Neural cell (in vitro differentiated cells): ENCODE data around the gene ADCYAP1. TPM values are rescaled to one million over a fixed set of nuclear protein-coding genes. Genes with fewer than 3 reads are reported as not detected.

Experiments used
- H2AFZ ChIP-seq: fragments of 200-600, 300-800 bp; sonication (generic), shearing (Covaris generic); 2 replicates; pipeline ENCODE4 v1.6.0; 2014; ENCODE audit warnings: low read depth, mild to moderate bottlenecking, antibody characterized with exemption, low read length, moderate library complexity
- H3F3A ChIP-seq: fragments of 200-600 bp; shearing (Covaris generic); 2 replicates; pipeline ENCODE4 v1.6.1; 2016; ENCODE audit warnings: mild to moderate bottlenecking, moderate library complexity, mixed read lengths, antibody characterized with exemption, low read length; ENCODE audit not compliant: insufficient read depth, poor library complexity, severe bottlenecking
- H3K27ac ChIP-seq: fragments of 200-600, 300-800 bp; sonication (generic), shearing (Covaris generic); 2 replicates; pipeline ENCODE4 v1.5.1; 2014; ENCODE audit warnings: mild to moderate bottlenecking, low read length, moderate library complexity
- H3K27me3 ChIP-seq: fragments of 300-800, 200-600 bp; sonication (generic), shearing (Covaris generic); 2 replicates; pipeline ENCODE4 v1.6.0; 2014; ENCODE audit warnings: mild to moderate bottlenecking, low read depth, low read length, moderate library complexity; ENCODE audit not compliant: insufficient read depth
- H3K36me3 ChIP-seq: fragments of 300-800, 200-600 bp; sonication (generic), shearing (Covaris generic); 2 replicates; pipeline ENCODE4 v1.5.1; 2014; ENCODE audit warnings: mild to moderate bottlenecking, antibody characterized with exemption, low read length, moderate library complexity; ENCODE audit not compliant: insufficient read depth
- H3K4me2 ChIP-seq: fragments of 300-800, 200-600 bp; sonication (generic), shearing (Covaris generic); 2 replicates; pipeline ENCODE4 v1.6.0; 2014; ENCODE audit warnings: mild to moderate bottlenecking, low read length
- H3K4me3 ChIP-seq: fragments of 300-800, 200-600 bp; sonication (generic), shearing (Covaris generic); 2 replicates; pipeline ENCODE4 v1.5.1; 2014; ENCODE audit warnings: mild to moderate bottlenecking, low read length, moderate library complexity
- H3K79me2 ChIP-seq: fragments of 200-600 bp; shearing (Covaris generic); replicated peaks from 2 replicates; pipeline ENCODE4 v1.6.0; 2014; ENCODE audit warnings: mild to moderate bottlenecking, low read length, moderate library complexity; ENCODE audit not compliant: insufficient read depth
- H3K9ac ChIP-seq: fragments of 300-800, 200-600 bp; sonication (generic), shearing (Covaris generic); 2 replicates; pipeline ENCODE4 v1.6.1; 2016; ENCODE audit warnings: mild to moderate bottlenecking, low read length, mixed read lengths
- H3K9me2 ChIP-seq: fragments of 200-600 bp; shearing (Covaris generic); 2 replicates; pipeline ENCODE4 v1.6.1; 2016; ENCODE audit warnings: mild to moderate bottlenecking, low read length, mixed read lengths; ENCODE audit not compliant: insufficient read depth
- H3K9me3 ChIP-seq: fragments of 200-600, 300-800 bp; sonication (generic), shearing (Covaris generic); 2 replicates; pipeline ENCODE4 v1.6.1; 2016; ENCODE audit warnings: mild to moderate bottlenecking, mixed run types, low read length, moderate library complexity, mixed read lengths
- H4K20me1 ChIP-seq: fragments of 200-600 bp; shearing (Covaris generic); 2 replicates; pipeline ENCODE4 v1.6.1; 2016; ENCODE audit warnings: mild to moderate bottlenecking, mixed run types; ENCODE audit not compliant: insufficient read depth
- EP300 ChIP-seq: fragments of 450-650 bp; conservative IDR thresholded peaks from 2 replicates; pipeline ENCODE4 v1.6.1; 2014; ENCODE audit warnings: antibody characterized with exemption, mild to moderate bottlenecking, moderate library complexity; ENCODE audit not compliant: poor library complexity, severe bottlenecking
- EZH2 ChIP-seq: fragments of 200-600, 300-800 bp; shearing (Covaris generic), sonication (generic); IDR thresholded peaks from 2 replicates; pipeline ENCODE4 v1.6.1; 2014; ENCODE audit warnings: antibody characterized with exemption, low read length, borderline replicate concordance, mild to moderate bottlenecking; ENCODE audit not compliant: insufficient read depth, poor library complexity, severe bottlenecking
- MXI1 ChIP-seq: fragments of 450-650 bp; conservative IDR thresholded peaks from 2 replicates; pipeline ENCODE4 v1.6.1; 2014; ENCODE audit warnings: antibody characterized with exemption, mild to moderate bottlenecking; ENCODE audit not compliant: poor library complexity, severe bottlenecking
- POLR2AphosphoS5 ChIP-seq: IDR thresholded peaks from 2 replicates; pipeline ENCODE4 v1.6.1; 2012
- RAD21 ChIP-seq: fragments of 450-650 bp; conservative IDR thresholded peaks from 2 replicates; pipeline ENCODE4 v1.6.1; 2014; ENCODE audit warnings: antibody characterized with exemption, mild to moderate bottlenecking, moderate library complexity
- SMC3 ChIP-seq: fragments of 450-650 bp; conservative IDR thresholded peaks from 2 replicates; pipeline ENCODE4 v1.6.1; 2014; ENCODE audit warnings: antibody characterized with exemption, mild to moderate bottlenecking, moderate library complexity; ENCODE audit not compliant: poor library complexity
- TAF1 ChIP-seq: IDR thresholded peaks from 2 replicates; pipeline ENCODE4 v1.6.1; 2012; ENCODE audit warnings: low read depth
- polyA plus RNA-seq: library from polyadenylated mRNA; depleted of rRNA; stranded (reverse); fragments of >200 nt; gene quantifications from 2 replicates; pipeline ENCODE4 v1.2.3, GENCODE V29; 2014
- TF ChIP-seq, protein P1 (sequence below): fragments of 450-650 bp; IDR thresholded peaks from 2 replicates; pipeline ENCODE4 v1.5.1; 2014; ENCODE audit warnings: antibody characterized with exemption, mild to moderate bottlenecking, moderate library complexity; ENCODE audit not compliant: poor library complexity, severe bottlenecking
- TF ChIP-seq, protein P2 (sequence below): IDR thresholded peaks from 2 replicates; pipeline ENCODE4 v1.6.1; 2012; ENCODE audit warnings: borderline replicate concordance

The ADCYAP1 gene
- polyA plus RNA-seq, 1 donor from 2014 or later, result 0.98 TPM

DNA sequence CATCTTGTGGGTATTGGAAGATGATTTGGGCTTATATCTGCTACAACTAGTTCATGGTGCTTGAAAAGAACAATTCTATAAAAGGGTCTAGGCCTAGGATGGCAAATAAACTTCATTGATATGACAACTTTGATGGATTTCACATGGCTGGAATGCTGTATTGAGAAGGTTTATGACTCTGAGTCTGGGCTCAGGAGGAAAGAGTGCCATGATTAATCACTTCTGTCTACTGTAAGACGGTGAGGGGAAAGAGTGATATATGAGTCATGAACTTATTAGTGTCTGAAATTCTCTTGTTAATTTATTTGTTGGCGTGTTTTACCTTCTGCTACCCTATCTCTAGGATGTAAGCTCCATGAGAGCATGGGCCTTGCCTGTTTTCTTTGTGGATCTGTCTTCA lies 17.0 kb upstream of the ADCYAP1 start:
- H4K20me1 ChIP-seq, result no peaks in the 10 kb centered on the region
- no peak overlapping the region for H3K9ac ChIP-seq
- no peaks in the 10 kb centered on the region for H3F3A ChIP-seq
- H3K27ac ChIP-seq, result no peak overlapping the region
- H2AFZ ChIP-seq, result no peak overlapping the region
- no peak overlapping the region for H3K4me3 ChIP-seq
- H3K36me3 ChIP-seq, result no peaks in the 10 kb centered on the region
- H3K27me3 ChIP-seq, result no peaks in the 10 kb centered on the region
- no peaks in the 10 kb centered on the region for H3K9me3 ChIP-seq
- H3K79me2 ChIP-seq, result no peaks in the 10 kb centered on the region
- TF ChIP-seq RAD21 (no peak), EZH2 (no peak), TAF1 (no peak), SMC3 (no peak), MXI1 (no peak), POLR2AphosphoS5 (no peak), EP300 (no peak)
- TF ChIP-seq, protein P1, sequence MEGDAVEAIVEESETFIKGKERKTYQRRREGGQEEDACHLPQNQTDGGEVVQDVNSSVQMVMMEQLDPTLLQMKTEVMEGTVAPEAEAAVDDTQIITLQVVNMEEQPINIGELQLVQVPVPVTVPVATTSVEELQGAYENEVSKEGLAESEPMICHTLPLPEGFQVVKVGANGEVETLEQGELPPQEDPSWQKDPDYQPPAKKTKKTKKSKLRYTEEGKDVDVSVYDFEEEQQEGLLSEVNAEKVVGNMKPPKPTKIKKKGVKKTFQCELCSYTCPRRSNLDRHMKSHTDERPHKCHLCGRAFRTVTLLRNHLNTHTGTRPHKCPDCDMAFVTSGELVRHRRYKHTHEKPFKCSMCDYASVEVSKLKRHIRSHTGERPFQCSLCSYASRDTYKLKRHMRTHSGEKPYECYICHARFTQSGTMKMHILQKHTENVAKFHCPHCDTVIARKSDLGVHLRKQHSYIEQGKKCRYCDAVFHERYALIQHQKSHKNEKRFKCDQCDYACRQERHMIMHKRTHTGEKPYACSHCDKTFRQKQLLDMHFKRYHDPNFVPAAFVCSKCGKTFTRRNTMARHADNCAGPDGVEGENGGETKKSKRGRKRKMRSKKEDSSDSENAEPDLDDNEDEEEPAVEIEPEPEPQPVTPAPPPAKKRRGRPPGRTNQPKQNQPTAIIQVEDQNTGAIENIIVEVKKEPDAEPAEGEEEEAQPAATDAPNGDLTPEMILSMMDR, result no peak
- TF ChIP-seq, protein P2, sequence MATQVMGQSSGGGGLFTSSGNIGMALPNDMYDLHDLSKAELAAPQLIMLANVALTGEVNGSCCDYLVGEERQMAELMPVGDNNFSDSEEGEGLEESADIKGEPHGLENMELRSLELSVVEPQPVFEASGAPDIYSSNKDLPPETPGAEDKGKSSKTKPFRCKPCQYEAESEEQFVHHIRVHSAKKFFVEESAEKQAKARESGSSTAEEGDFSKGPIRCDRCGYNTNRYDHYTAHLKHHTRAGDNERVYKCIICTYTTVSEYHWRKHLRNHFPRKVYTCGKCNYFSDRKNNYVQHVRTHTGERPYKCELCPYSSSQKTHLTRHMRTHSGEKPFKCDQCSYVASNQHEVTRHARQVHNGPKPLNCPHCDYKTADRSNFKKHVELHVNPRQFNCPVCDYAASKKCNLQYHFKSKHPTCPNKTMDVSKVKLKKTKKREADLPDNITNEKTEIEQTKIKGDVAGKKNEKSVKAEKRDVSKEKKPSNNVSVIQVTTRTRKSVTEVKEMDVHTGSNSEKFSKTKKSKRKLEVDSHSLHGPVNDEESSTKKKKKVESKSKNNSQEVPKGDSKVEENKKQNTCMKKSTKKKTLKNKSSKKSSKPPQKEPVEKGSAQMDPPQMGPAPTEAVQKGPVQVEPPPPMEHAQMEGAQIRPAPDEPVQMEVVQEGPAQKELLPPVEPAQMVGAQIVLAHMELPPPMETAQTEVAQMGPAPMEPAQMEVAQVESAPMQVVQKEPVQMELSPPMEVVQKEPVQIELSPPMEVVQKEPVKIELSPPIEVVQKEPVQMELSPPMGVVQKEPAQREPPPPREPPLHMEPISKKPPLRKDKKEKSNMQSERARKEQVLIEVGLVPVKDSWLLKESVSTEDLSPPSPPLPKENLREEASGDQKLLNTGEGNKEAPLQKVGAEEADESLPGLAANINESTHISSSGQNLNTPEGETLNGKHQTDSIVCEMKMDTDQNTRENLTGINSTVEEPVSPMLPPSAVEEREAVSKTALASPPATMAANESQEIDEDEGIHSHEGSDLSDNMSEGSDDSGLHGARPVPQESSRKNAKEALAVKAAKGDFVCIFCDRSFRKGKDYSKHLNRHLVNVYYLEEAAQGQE, result no peak
- H3K9me2 ChIP-seq, result no peaks in the 10 kb centered on the region
- no peak overlapping the region for H3K4me2 ChIP-seq

DNA sequence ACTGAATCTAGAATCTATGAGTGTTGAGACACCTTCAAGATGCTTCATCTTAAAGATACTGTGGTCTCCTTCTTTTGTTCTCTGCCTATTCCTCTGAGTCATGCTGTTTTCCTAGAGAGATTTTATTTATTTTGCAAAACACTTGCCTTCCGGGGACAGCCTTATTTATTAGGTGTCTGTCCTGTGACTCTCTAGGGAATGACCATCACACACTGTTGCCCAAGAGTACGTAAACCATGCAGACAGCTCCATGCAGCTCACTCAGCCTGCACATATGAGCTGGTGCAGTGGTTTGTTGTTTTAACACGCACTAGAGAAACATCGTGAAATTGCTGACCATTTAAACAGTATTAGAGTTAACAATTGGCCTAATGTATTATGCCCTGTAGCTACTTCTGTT lies 12.4 kb upstream of the ADCYAP1 start:
- Histone ChIP-seq H2AFZ (no peak overlapping the region), H3K9me2 (no peaks in the 10 kb centered on the region), H3K9me3 (no peaks in the 10 kb centered on the region), H3F3A (no peaks in the 10 kb centered on the region), H4K20me1 (no peaks in the 10 kb centered on the region), H3K27ac (no peak overlapping the region), H3K79me2 (no peaks in the 10 kb centered on the region), H3K9ac (no peak overlapping the region), H3K36me3 (no peaks in the 10 kb centered on the region), H3K4me2 (no peak overlapping the region), H3K27me3 (no peaks in the 10 kb centered on the region), H3K4me3 (no peak overlapping the region)
- TF ChIP-seq MXI1, result no peak
- TF ChIP-seq EZH2, result no peak
- TF ChIP-seq RAD21, result no peak
- no peak for TF ChIP-seq TAF1
- TF ChIP-seq EP300, result no peak
- TF ChIP-seq, protein P2, result no peak
- no peak for TF ChIP-seq SMC3
- TF ChIP-seq POLR2AphosphoS5, result no peak
- TF ChIP-seq, protein P1, result no peak
